Aortic smooth muscle cell (primary cell): ENCODE results near the gene GNG13. TPM values are rescaled to one million over a fixed set of nuclear protein-coding genes. Genes with fewer than 3 reads are reported as not detected.

Source experiments
- total RNA-seq: library from RNA; depleted of rRNA; stranded (reverse); fragments of >200 nt; gene quantifications from 2 replicates; pipeline ENCODE4 v1.2.3, GENCODE V29; 2014

The GNG13 gene
- not detected in 2 replicates for total RNA-seq

GRCh38 chr16:799948-800833 lies at the start of gene GNG13:
TSS of gene GNG13 (minus strand) at chr16:800734. CDS start at chr16:799077, 1,657 bp downstream.

GRCh38 chr16:788399-789126 lies 12.0 kb downstream of the GNG13 start, which contains the start of gene CHTF18:
TSS of gene CHTF18 (plus strand) at chr16:788620. CDS start at chr16:788685, 65 bp downstream.

GRCh38 chr16:787978-788398 lies 12.5 kb downstream of the GNG13 start, which contains the start of gene RPUSD1:
TSS of gene RPUSD1 (minus strand) at chr16:788381. CDS start at chr16:787737, 644 bp downstream.

GRCh38 chr16:760545-761343 lies 39.8 kb downstream of the GNG13 start, which contains the start of gene MSLN:
TSS of gene MSLN (plus strand) at chr16:760734. CDS start at chr16:762681, 1,947 bp downstream.

Other genes starting within 250 kb of the GNG13 start
- gene PRR35, start 240.3 kb downstream of the GNG13 start, total RNA-seq = not detected in 2 replicates
- gene NHLRC4, start 233.7 kb downstream of the GNG13 start, total RNA-seq = 1.7 and 2.6 TPM in 2 replicates
- 22.5 TPM in 2 replicates for gene PIGQ, start 230.8 kb downstream of the GNG13 start, total RNA-seq
- gene RAB40C, start 210.7 kb downstream of the GNG13 start, total RNA-seq = 8.3 and 10.0 TPM in 2 replicates
- gene WFIKKN1, start 169.7 kb downstream of the GNG13 start, total RNA-seq = 0.12 and 0.13 TPM in 2 replicates
- 77.3 and 88.6 TPM in 2 replicates for gene METTL26, start 164.4 kb downstream of the GNG13 start, total RNA-seq
- gene MCRIP2, start 158.9 kb downstream of the GNG13 start, total RNA-seq = 14.2 and 19.3 TPM in 2 replicates
- gene WDR90, start 151.4 kb downstream of the GNG13 start, total RNA-seq = 10.4 and 13.2 TPM in 2 replicates
- 27.2 and 32.1 TPM in 2 replicates for gene RHOT2, start 132.6 kb downstream of the GNG13 start, total RNA-seq
- gene RHBDL1, start 125.1 kb downstream of the GNG13 start, total RNA-seq = 3.2 and 4.2 TPM in 2 replicates
- 130 and 188 TPM in 2 replicates for gene STUB1, start 120.3 kb downstream of the GNG13 start, total RNA-seq
- 26.7 and 27.2 TPM in 2 replicates for gene JMJD8, start 116.4 kb downstream of the GNG13 start, total RNA-seq
- 2.6 and 3.7 TPM in 2 replicates for gene WDR24, start 110.3 kb downstream of the GNG13 start, total RNA-seq
- gene FBXL16, start 94.9 kb downstream of the GNG13 start, total RNA-seq = 0.06 and 0.13 TPM in 2 replicates
- gene METRN, start 85.6 kb downstream of the GNG13 start, total RNA-seq = 124 and 143 TPM in 2 replicates
- 24.5 and 32.4 TPM in 2 replicates for gene ANTKMT, start 79.6 kb downstream of the GNG13 start, total RNA-seq
- 0.79 and 1.1 TPM in 2 replicates for gene CCDC78, start 74.3 kb downstream of the GNG13 start, total RNA-seq
- gene HAGHL, start 73.6 kb downstream of the GNG13 start, total RNA-seq = 7.2 and 10.8 TPM in 2 replicates
- gene CIAO3, start 59.7 kb downstream of the GNG13 start, total RNA-seq = 31.5 and 38.3 TPM in 2 replicates
- gene MSLN, start 40.0 kb downstream of the GNG13 start, total RNA-seq = not detected in 2 replicates
- 10.0 and 13.6 TPM in 2 replicates for gene RPUSD1, start 12.4 kb downstream of the GNG13 start, total RNA-seq
- 6.7 and 9.0 TPM in 2 replicates for gene CHTF18, start 12.1 kb downstream of the GNG13 start, total RNA-seq
- gene LMF1, start 170.2 kb upstream of the GNG13 start, total RNA-seq = 12.3 and 13.1 TPM in 2 replicates
- 1.4 and 4.5 TPM in 2 replicates for gene SOX8, start 181.0 kb upstream of the GNG13 start, total RNA-seq